Adrenal gland (tissue), 5 donors: ENCODE results near the gene RNFT2.

Experiments used
- CTCF ChIP-seq, 6 experiments: fragments of 450-650 bp in 4 of 6; fragments of 200-600 bp in 2 of 6; sonication (generic) in 1 of 6; IDR thresholded peaks; 1 replicate in 5 of 6; 2 replicates in 1 of 6; pipeline versions ENCODE4 v1.5.1 to v1.8.0; 2016 to 2021; ENCODE audit warnings: antibody characterized with exemption in 6 of 6, mild to moderate bottlenecking in 2 of 6, moderate library complexity in 1 of 6
- POLR2A ChIP-seq, 2 donors: fragments of 450-650 bp; IDR thresholded peaks; one replicate each; pipeline ENCODE4 v1.6.1; 2017; ENCODE audit warnings: antibody characterized with exemption in 2 of 2, mild to moderate bottlenecking in 2 of 2, moderate library complexity in 1 of 2
- donor health status: DM: no; HTN: no; CAD: no.

DNA sequence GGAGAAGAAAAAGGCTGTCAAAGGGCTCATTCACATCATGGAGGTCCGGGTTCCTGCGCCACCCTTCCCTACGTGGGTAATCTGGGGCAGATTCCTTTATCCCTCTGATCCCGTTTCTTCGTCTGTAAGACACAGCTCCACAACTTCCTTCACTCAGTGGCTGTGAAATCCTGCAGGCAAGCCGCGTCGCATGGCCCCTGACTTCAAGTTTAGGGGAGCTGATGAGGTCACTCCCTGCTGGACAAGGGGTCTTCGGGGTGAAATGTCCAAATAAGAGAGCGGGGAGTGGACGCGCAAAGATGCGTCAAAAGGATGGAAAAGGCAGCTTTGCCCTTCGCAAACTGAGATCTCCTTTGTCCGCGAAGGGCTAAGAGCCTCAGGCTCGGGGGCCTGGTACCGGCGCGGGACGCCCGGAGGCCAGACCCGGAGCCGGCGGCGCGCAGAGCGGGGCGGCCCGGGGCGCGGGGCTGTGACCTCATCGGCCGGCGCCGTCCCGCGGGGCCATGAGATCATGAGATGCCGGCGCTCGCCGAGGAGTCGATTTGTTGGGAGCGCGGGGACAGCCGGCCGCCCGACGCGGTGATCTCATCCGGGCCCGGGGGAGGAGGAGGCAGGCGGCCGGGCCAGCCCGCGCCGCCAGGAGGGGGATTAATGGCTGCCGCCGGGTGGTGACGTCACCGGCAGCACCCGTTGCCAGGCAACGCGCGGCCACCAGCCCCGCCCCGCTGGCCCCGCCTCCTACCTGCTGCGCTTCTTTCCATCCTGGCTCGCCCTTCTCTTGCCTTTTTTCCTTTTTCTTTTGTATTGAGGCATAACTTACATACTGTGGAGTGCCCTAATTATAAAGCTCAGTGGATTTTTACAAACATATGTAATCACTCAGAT, 81.1 kb downstream of the RNFT2 start:
- TF ChIP-seq POLR2A (IDR thresholded peaks at IDR 0.05) = peak; percentile 80 to 82
- TF ChIP-seq CTCF (IDR thresholded peaks at IDR 0.05) = peak in 1 of 6 experiments; percentile 30
